Measurements from ENCODE around the gene GAD1.

DNA sequence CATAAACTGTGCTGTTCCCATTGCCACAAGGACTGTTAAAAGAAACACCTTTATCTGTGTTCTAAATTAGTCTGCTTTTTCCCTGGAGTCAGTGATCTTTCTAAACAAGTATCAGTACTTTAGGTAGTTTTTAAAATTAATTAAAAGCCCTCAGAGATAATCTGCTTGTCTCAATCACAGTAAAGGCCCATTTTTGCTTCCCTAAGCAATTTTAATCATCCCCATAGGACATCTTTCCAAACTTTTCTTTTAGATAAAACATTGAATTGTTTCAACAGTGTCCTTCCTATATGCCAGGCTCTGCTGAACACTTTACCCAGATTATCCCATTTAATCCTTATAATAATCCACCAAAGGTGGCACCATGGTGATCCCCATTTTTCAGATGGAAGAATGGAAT is 42.6 kb upstream of the GAD1 start:
- TF ChIP-seq, protein P1, sequence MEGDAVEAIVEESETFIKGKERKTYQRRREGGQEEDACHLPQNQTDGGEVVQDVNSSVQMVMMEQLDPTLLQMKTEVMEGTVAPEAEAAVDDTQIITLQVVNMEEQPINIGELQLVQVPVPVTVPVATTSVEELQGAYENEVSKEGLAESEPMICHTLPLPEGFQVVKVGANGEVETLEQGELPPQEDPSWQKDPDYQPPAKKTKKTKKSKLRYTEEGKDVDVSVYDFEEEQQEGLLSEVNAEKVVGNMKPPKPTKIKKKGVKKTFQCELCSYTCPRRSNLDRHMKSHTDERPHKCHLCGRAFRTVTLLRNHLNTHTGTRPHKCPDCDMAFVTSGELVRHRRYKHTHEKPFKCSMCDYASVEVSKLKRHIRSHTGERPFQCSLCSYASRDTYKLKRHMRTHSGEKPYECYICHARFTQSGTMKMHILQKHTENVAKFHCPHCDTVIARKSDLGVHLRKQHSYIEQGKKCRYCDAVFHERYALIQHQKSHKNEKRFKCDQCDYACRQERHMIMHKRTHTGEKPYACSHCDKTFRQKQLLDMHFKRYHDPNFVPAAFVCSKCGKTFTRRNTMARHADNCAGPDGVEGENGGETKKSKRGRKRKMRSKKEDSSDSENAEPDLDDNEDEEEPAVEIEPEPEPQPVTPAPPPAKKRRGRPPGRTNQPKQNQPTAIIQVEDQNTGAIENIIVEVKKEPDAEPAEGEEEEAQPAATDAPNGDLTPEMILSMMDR (IDR thresholded peaks at IDR 0.05), result no peak
- TF ChIP-seq POLR2A (IDR thresholded peaks at IDR 0.05), result no peak

Data from testis (tissue), 2 donors.